Type B pancreatic cell (in vitro differentiated cells): ENCODE results near the gene ST6GALNAC2. TPM values are rescaled to one million over a fixed set of nuclear protein-coding genes. Genes with fewer than 3 reads are reported as not detected.
"Not testable (repeated sequence)": the region's sequence is repeated elsewhere in the genome, so short reads cannot be mapped to it uniquely, and the experiment has no call there.

Source experiments
- DNase-seq: peaks from one replicate; pipeline ENCODE4 v3.0.0; 2021; ENCODE audit warnings: mixed read lengths; ENCODE audit not compliant: unreplicated experiment; ENCODE audit errors: extremely low spot score
- H3K27ac Mint-ChIP-seq: 2 replicates; pipeline ENCODE4 v1.8.0; 2021; ENCODE audit warnings: mild to moderate bottlenecking, mixed read lengths
- H3K27me3 Mint-ChIP-seq: 2 replicates; pipeline ENCODE4 v1.8.0; 2021; ENCODE audit warnings: mixed read lengths
- H3K36me3 Mint-ChIP-seq: 2 replicates; pipeline ENCODE4 v1.8.0; 2021; ENCODE audit warnings: mixed read lengths
- H3K4me1 Mint-ChIP-seq: one replicate; pipeline ENCODE4 v1.8.0; 2021; ENCODE audit warnings: mixed read lengths; ENCODE audit not compliant: unreplicated experiment
- H3K4me3 Mint-ChIP-seq: 2 replicates; pipeline ENCODE4 v1.8.0; 2021; ENCODE audit warnings: mild to moderate bottlenecking, mixed read lengths
- H3K9me3 Mint-ChIP-seq: 2 replicates; pipeline ENCODE4 v1.8.0; 2021; ENCODE audit warnings: mixed read lengths
- CTCF ChIP-seq: fragments of 200-600 bp; sonication (generic); conservative IDR thresholded peaks from 2 replicates; pipeline ENCODE4 v1.5.0; 2021; ENCODE audit warnings: antibody characterized with exemption, mild to moderate bottlenecking
- total RNA-seq: library from RNA; stranded (reverse); gene quantifications from 2 replicates; pipeline ENCODE4 v1.2.1, GENCODE V29; 2021; ENCODE audit warnings: low replicate concordance

ST6GALNAC2 gene
- total RNA-seq, 1 donor from 2014 or later, result 4.3 TPM

DNA sequence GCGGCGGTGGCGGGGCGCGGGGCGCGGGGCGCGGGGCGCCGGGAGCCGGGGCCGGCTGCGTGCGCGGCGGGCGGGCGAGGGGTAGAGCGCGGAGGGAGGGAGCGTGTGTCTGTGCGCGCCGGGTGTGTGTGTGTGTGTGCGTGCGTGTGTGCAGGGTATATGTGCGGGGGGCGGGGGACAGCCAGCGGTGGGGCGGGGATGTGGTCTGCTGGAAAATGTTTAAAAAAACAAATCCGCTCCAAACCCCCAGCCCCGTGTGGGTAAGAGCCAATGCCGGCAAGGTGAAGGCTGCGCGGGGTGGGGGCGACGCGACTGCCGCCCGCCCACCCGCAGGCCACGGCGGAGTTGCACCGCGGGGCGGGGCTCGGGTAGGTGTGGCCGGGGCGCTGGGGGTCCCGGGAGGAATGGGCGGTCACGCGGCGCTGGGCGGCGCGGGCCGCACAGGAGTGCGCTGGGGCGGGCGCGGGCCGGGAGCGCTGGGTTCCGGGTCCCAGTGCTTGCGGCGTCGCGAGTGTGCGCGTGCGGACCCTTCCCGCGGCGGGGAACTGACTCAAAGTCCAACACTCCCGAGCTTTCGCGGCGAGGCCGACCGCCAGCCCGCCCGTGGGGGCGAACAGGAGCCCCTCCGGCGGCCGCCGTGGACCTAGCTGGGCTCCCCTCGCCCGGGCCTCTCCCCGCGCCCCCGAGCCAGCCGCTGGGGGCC lies 47.9 kb downstream of the ST6GALNAC2 start, which contains the start of gene CYGB:
Gene CYGB, minus strand, starts transcription at position 132 of the 703 bp plus-strand sequence. CDS start 167 bp downstream, outside the sequence.
- H3K27ac Mint-ChIP-seq, result no peak within 1 kb of the TSS
- H3K4me3 Mint-ChIP-seq, result peak within 1 kb of the TSS; percentile 69
- no peak for TF ChIP-seq CTCF
- no peaks in the 10 kb centered on the region for H3K9me3 Mint-ChIP-seq
- H3K27me3 Mint-ChIP-seq, result peaks cover 52% of the 10 kb centered on the region
- peaks cover 37% of the 10 kb centered on the region for H3K4me1 Mint-ChIP-seq
- H3K36me3 Mint-ChIP-seq, result no peaks in the 10 kb centered on the region
- DNase-seq, result no peak

- Mint-ChIP-seq H3K36me3 (no peaks in the 10 kb centered on the region), H3K4me3 (peak overlapping the region; percentile 68), H3K27ac (no peak overlapping the region), H3K4me1 (peaks cover 35% of the 10 kb centered on the region), H3K9me3 (no peaks in the 10 kb centered on the region), H3K27me3 (peaks cover 48% of the 10 kb centered on the region)
- TF ChIP-seq CTCF, result no peak
- DNase-seq, result no peak
Observed at GRCh38 chr17:76537288-76537577, 48.4 kb downstream of the ST6GALNAC2 start.

DNA sequence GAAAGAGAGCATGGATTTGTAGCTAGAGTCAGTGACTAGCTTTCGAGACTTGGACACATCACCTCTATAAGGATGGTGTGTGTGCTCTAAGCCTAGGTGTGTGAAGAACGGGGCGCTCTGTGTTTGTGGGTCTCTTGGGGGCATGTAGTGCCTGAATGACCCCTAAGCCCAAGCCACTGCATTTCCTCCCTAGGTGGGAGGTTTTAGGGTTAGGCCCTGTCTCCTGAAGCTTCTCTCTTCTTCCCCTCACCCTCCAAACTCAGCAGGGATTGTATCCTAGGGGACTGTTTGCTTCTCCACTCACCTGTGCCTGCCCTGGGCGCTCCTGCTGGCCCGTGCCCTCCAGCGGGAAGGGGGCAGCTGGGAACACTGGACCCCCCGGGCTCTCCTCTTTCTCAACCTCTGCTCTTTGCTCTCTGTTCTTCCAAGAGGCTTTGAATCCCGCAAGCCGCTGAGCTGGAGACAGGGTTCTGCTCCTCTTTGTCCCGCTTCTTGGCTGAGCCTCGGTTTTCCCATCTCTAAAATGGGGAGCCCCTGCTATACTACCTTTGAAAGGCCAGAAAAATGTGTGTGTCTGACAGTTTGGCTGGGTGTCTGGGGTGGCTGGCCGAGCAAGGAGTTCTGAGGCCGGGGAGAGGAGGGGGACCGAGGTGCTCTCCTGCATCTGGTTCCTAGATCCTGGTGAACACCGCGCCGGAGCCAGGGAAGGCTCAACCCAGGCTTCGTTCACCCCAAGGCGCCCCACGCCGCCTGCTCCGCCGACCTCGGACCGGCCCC lies 49.0 kb downstream of the ST6GALNAC2 start:
- no peak overlapping the region for H3K27ac Mint-ChIP-seq
- no peaks in the 10 kb centered on the region for H3K9me3 Mint-ChIP-seq
- no peak for DNase-seq
- peak overlapping the region; percentile 69 for H3K4me3 Mint-ChIP-seq
- peaks cover 35% of the 10 kb centered on the region for H3K4me1 Mint-ChIP-seq
- H3K36me3 Mint-ChIP-seq, result no peaks in the 10 kb centered on the region
- peaks cover 48% of the 10 kb centered on the region for H3K27me3 Mint-ChIP-seq
- no peak for TF ChIP-seq CTCF

GRCh38 chr17:76535788-76536510 lies 49.7 kb downstream of the ST6GALNAC2 start:
- no peak for DNase-seq
- Mint-ChIP-seq H3K27ac (no peak overlapping the region), H3K9me3 (no peaks in the 10 kb centered on the region), H3K4me1 (peaks cover 32% of the 10 kb centered on the region), H3K4me3 (peak overlapping the region; percentile 57), H3K27me3 (peaks cover 47% of the 10 kb centered on the region), H3K36me3 (no peaks in the 10 kb centered on the region)
- no peak for TF ChIP-seq CTCF

GRCh38 chr17:76534831-76535732 lies 50.6 kb downstream of the ST6GALNAC2 start:
- no peaks in the 10 kb centered on the region for H3K36me3 Mint-ChIP-seq
- no peak overlapping the region for H3K27ac Mint-ChIP-seq
- TF ChIP-seq CTCF, result no peak
- no peak for DNase-seq
- peaks cover 29% of the 10 kb centered on the region for H3K4me1 Mint-ChIP-seq
- peaks cover 42% of the 10 kb centered on the region for H3K27me3 Mint-ChIP-seq
- H3K9me3 Mint-ChIP-seq, result no peaks in the 10 kb centered on the region
- H3K4me3 Mint-ChIP-seq, result peak overlapping the region; percentile 44

DNA sequence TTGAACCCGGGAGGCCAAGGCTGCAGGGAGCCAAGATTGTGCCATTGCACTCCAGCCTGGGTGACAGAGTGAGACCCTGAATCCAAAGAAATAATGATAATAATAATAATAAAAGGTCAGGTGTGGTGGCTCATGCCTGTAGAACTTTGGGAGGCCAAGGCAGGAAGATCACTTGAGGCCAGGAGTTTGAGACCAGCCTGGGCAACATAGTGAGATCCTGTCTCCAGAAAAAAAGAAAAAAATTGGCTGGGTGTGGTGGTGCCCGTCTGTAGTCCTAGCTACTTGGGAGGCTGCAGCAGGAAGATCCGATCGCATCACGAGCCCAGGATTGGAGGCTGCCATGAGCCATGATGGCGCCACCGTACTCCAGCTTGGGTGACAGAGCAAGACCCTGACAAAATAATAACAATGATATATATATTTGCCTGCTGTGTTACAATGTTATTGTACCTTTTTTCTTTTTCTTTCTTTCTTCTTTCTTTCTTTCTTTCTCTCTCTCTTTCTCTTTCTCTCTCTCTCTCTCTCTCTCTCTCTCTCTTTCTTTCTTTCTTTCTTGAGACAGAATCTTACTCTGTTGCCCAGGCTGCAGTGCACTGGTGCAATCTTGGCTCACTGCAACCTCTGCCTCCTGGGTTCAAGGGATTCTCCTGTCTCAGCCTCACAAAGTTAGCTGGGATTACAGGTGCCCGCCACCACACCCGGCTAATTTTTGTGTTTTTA lies 51.9 kb downstream of the ST6GALNAC2 start:
- DNase-seq, H3K4me3 Mint-ChIP-seq, H3K27ac Mint-ChIP-seq, H3K36me3 Mint-ChIP-seq, H3K9me3 Mint-ChIP-seq: not testable (repeated sequence)
- H3K4me1 Mint-ChIP-seq, result peaks cover 28% of the 10 kb centered on the region
- H3K27me3 Mint-ChIP-seq, result peaks cover 33% of the 10 kb centered on the region
